CD14-positive monocyte (primary cell): Measurements from ENCODE around the gene TFF1. TPM values are rescaled to one million over a fixed set of nuclear protein-coding genes. Genes with fewer than 3 reads are reported as not detected.

Experiments
- DNase-seq, 3 donors: peaks; one replicate each; pipeline ENCODE4 v3.0.0-alpha.2; 2011 to 2022
- H2AFZ ChIP-seq: 2 replicates; pipeline ENCODE4 v1.6.0; 2012; ENCODE audit warnings: mild to moderate bottlenecking, low read depth, low read length, inconsistent platforms; ENCODE audit not compliant: insufficient read depth, poor library complexity, severe bottlenecking
- H3K27ac ChIP-seq, 2 donors: 1 replicate in 1 of 2; 2 replicates in 1 of 2; pipeline ENCODE4 v1.5.1; 2012 to 2013; ENCODE audit warnings: low read length in 2 of 2, control low read depth in 1 of 2, inconsistent platforms in 1 of 2, low read depth in 1 of 2, mild to moderate bottlenecking in 1 of 2
- H3K27me3 ChIP-seq, 2 donors: one replicate each; pipeline versions ENCODE4 v1.6.0 to v1.6.1; 2011 to 2013; ENCODE audit warnings: low read length in 2 of 2; ENCODE audit not compliant: control insufficient read depth in 2 of 2, insufficient read depth in 2 of 2
- H3K36me3 ChIP-seq, 2 donors: replicated peaks in 1 of 2; 1 replicate in 1 of 2; 2 replicates in 1 of 2; pipeline versions ENCODE4 v1.5.1 to v1.6.1; 2012 to 2013; ENCODE audit warnings: low read length in 2 of 2, control low read depth in 1 of 2, inconsistent platforms in 1 of 2, mild to moderate bottlenecking in 1 of 2; ENCODE audit not compliant: insufficient read depth in 2 of 2, control insufficient read depth in 1 of 2
- H3K4me1 ChIP-seq, 2 donors: 1 replicate in 1 of 2; 2 replicates in 1 of 2; pipeline versions ENCODE4 v1.5.1 to v1.6.1; 2012 to 2013; ENCODE audit warnings: low read length in 2 of 2, control low read depth in 1 of 2, inconsistent platforms in 1 of 2, mild to moderate bottlenecking in 1 of 2, moderate library complexity in 1 of 2; ENCODE audit not compliant: insufficient read depth in 2 of 2, control insufficient read depth in 1 of 2
- H3K4me2 ChIP-seq: replicated peaks from 2 replicates; pipeline ENCODE3; 2012; ENCODE audit warnings: low read length, moderate library complexity, mild to moderate bottlenecking; ENCODE audit not compliant: poor library complexity, severe bottlenecking; ENCODE audit errors: extremely low read depth
- H3K4me3 ChIP-seq, 3 experiments: fragments of 200-600 bp in 1 of 3; sonication (generic) in 1 of 3; replicated peaks in 1 of 3; 1 replicate in 2 of 3; 2 replicates in 1 of 3; pipeline ENCODE4 v1.5.1; 2011 to 2013; ENCODE audit warnings: low read length in 3 of 3, mild to moderate bottlenecking in 3 of 3, control low read depth in 2 of 3, low read depth in 2 of 3, inconsistent platforms in 1 of 3, moderate library complexity in 1 of 3
- H3K79me2 ChIP-seq: 2 replicates; pipeline ENCODE4 v1.6.0; 2012; ENCODE audit warnings: mild to moderate bottlenecking, control low read depth, inconsistent platforms, low read length, moderate library complexity; ENCODE audit not compliant: insufficient read depth
- H3K9ac ChIP-seq: 2 replicates; pipeline ENCODE4 v1.6.0; 2017; ENCODE audit warnings: low read length, mild to moderate bottlenecking; ENCODE audit not compliant: insufficient read depth, poor library complexity, severe bottlenecking
- H3K9me3 ChIP-seq, 2 donors: replicated peaks in 1 of 2; 1 replicate in 1 of 2; 2 replicates in 1 of 2; pipeline versions ENCODE4 v1.5.1 to v1.6.1; 2012 to 2013; ENCODE audit warnings: low read length in 2 of 2, control low read depth in 1 of 2; ENCODE audit not compliant: control insufficient read depth in 1 of 2, insufficient read depth in 1 of 2
- H4K20me1 ChIP-seq: 2 replicates; pipeline ENCODE4 v1.6.0; 2012; ENCODE audit warnings: mild to moderate bottlenecking, low read length, control low read depth, moderate library complexity; ENCODE audit not compliant: insufficient read depth
- H3K27ac Mint-ChIP-seq, 7 donors: one replicate each; pipeline ENCODE4 v1.8.0; 2020; ENCODE audit warnings: mild to moderate bottlenecking in 7 of 7, mixed read lengths in 7 of 7, moderate library complexity in 6 of 7, inconsistent platforms in 2 of 7
- H3K27me3 Mint-ChIP-seq, 3 donors: one replicate each; pipeline ENCODE4 v1.8.0; 2021 to 2022; ENCODE audit warnings: low read depth in 3 of 3, mild to moderate bottlenecking in 3 of 3, mixed read lengths in 3 of 3, moderate library complexity in 3 of 3, inconsistent platforms in 1 of 3
- H3K36me3 Mint-ChIP-seq, 2 donors: one replicate each; pipeline ENCODE4 v1.8.0; 2020; ENCODE audit warnings: mixed read lengths in 2 of 2, inconsistent platforms in 1 of 2, mild to moderate bottlenecking in 1 of 2
- H3K4me1 Mint-ChIP-seq: one replicate; pipeline ENCODE4 v1.8.0; 2020; ENCODE audit warnings: mild to moderate bottlenecking, mixed read lengths
- H3K4me3 Mint-ChIP-seq, 2 donors: one replicate each; pipeline ENCODE4 v1.8.0; 2020; ENCODE audit warnings: mild to moderate bottlenecking in 2 of 2, mixed read lengths in 2 of 2, moderate library complexity in 1 of 2
- H3K9me3 Mint-ChIP-seq, 7 donors: one replicate each; pipeline ENCODE4 v1.8.0; 2020 to 2022; ENCODE audit warnings: mixed read lengths in 7 of 7, mild to moderate bottlenecking in 6 of 7, moderate library complexity in 6 of 7, inconsistent platforms in 2 of 7
- CTCF ChIP-seq: fragments of 200-600 bp; IDR thresholded peaks from one replicate; pipeline ENCODE4 v1.8.0; 2022; ENCODE audit warnings: antibody characterized with exemption, mild to moderate bottlenecking
- WGBS: methylation state at CpG from one replicate; pipeline ENCODE4 v1.1.5; 2013; ENCODE audit warnings: missing lambda C conversion rate; ENCODE audit not compliant: insufficient coverage; 5-methylcytosine and 5-hydroxymethylcytosine counted together
- intact Hi-C, 2 donors: fragments of 100-400 bp; cut with micrococcal nuclease; formaldehyde crosslinking; loops; one replicate each; pipeline versions ENCODE4 v1.15.0 to v1.15.1; 2023
- polyA plus RNA-seq, 3 donors: library from polyadenylated mRNA; depleted of rRNA in 1 of 3; unstranded in 2 of 3; stranded (reverse) in 1 of 3; fragments of 300-500 nt in 2 of 3; fragments of >200 nt in 1 of 3; fragmentation: Illumina TruSeq in 2 of 3; gene quantifications; 1 replicate in 2 of 3; 2 replicates in 1 of 3; pipeline ENCODE4 v1.2.3, GENCODE V29; 2012 to 2021

Gene TFF1
- polyA plus RNA-seq, 3 donors = not detected

- Histone ChIP-seq H3K79me2 (no peaks in the 10 kb centered on the region), H4K20me1 (no peaks in the 10 kb centered on the region), H3K27ac (no peak overlapping the region), H3K4me3 (no peak overlapping the region), H3K9ac (no peak overlapping the region), H3K4me2 (no peak overlapping the region), H3K4me1 (no peaks in the 10 kb centered on the region), H3K27me3 (no peaks in the 10 kb centered on the region), H3K36me3 (no peaks in the 10 kb centered on the region), H2AFZ (no peak overlapping the region), H3K9me3 (peaks cover 3 to 17% of the 10 kb centered on the region in 2 donors)
- no peak overlapping the region for H3K4me3 Mint-ChIP-seq
- TF ChIP-seq CTCF = no peak
- peaks cover 4 to 29% (median 18%) of the 10 kb centered on the region in 7 donors for H3K9me3 Mint-ChIP-seq
- WGBS = 95% methylated on average over 7 of the region's 12 CpGs
- H3K36me3 Mint-ChIP-seq = no peaks in the 10 kb centered on the region
- no peaks in the 10 kb centered on the region for H3K4me1 Mint-ChIP-seq
- no peak for DNase-seq
- intact Hi-C loops = no loop called here
- H3K27me3 Mint-ChIP-seq = peaks cover 4 to 10% (median 6%) of the 10 kb centered on the region in 3 donors
- no peak overlapping the region for H3K27ac Mint-ChIP-seq
Observed at GRCh38 chr21:42358261-42358660, 8.1 kb downstream of the TFF1 start.

- Histone ChIP-seq H3K4me3 (no peak overlapping the region), H3K27ac (no peak overlapping the region), H3K9me3 (peaks cover 3 to 17% of the 10 kb centered on the region in 2 donors), H3K4me2 (no peak overlapping the region), H3K36me3 (no peaks in the 10 kb centered on the region), H2AFZ (no peak overlapping the region), H4K20me1 (no peaks in the 10 kb centered on the region), H3K9ac (no peak overlapping the region), H3K27me3 (no peaks in the 10 kb centered on the region), H3K79me2 (no peaks in the 10 kb centered on the region), H3K4me1 (no peaks in the 10 kb centered on the region)
- H3K9me3 Mint-ChIP-seq = peaks cover 4 to 29% (median 18%) of the 10 kb centered on the region in 7 donors
- TF ChIP-seq CTCF = no peak
- H3K36me3 Mint-ChIP-seq = no peaks in the 10 kb centered on the region
- WGBS = no CpG with 5 or more reads among the region's 3 CpGs
- intact Hi-C loops = no loop called here
- H3K27me3 Mint-ChIP-seq = peaks cover 6 to 8% (median 6%) of the 10 kb centered on the region in 3 donors
- no peak for DNase-seq
- H3K4me3 Mint-ChIP-seq = no peak overlapping the region
- no peak overlapping the region for H3K27ac Mint-ChIP-seq
- no peaks in the 10 kb centered on the region for H3K4me1 Mint-ChIP-seq
Observed at GRCh38 chr21:42357307-42357706, 9.0 kb downstream of the TFF1 start.
